HT-29 (cell line): ENCODE results near the gene NUDT21. TPM values are rescaled to one million over a fixed set of nuclear protein-coding genes. Genes with fewer than 3 reads are reported as not detected.
"Not testable (repeated sequence)": the region's sequence is repeated elsewhere in the genome, so short reads cannot be mapped to it uniquely, and the experiment has no call there.

Experiments used
- DNase-seq: peaks from one replicate; pipeline ENCODE4 v3.0.0-alpha.2; 2015; ENCODE audit warnings: low spot score
- total RNA-seq: library from RNA; depleted of rRNA; stranded (reverse); fragments of >200 nt; shearing (Covaris generic); gene quantifications from 2 replicates; pipeline ENCODE4 v1.2.3, GENCODE V29; 2014; rRNA removed

The NUDT21 gene
- total RNA-seq: 165 and 185 TPM in 2 replicates

DNA sequence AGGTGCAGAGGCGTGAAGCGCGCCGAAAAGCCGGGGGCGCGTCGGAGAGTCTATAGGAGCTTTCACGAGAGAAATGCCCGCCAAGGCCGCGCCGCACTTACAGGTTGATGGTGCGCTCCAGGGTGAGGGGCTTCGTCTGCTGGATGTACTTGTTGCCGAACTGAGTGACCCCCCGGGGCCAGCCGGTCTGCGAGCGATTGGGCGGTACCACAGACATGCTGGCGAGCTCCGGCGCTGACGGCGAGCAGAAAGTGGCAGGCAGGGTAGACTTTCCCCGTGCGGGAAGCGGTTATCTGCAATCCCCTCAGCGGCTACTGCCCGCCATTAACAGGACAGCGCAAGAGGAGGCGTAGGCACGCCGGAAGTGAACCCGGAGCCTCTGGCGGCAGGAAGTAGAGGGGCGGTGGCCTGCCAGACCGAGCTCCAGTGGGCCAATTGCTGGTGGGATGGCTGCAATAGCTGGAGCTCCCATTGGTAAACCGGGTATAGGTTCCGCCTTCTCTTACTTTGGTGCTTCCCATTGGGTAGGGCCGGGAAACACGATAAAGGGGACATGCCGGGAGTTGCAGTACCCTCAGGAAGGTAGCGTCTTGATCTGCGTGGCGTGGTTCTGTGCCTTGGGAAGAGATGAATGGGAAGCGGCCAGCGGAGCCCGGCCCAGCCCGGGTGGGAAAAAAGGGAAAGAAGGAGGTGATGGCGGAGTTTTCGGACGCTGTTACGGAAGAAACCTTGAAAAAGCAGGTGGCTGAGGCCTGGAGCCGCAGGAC is at the start of gene NUDT21, which contains the start of gene OGFOD1:
TSS of gene NUDT21 (minus strand) at position 347 of the 767 bp plus-strand sequence. CDS start at position 217, 130 bp downstream.
TSS of gene OGFOD1 (plus strand) at position 569 of the 767 bp plus-strand sequence. CDS start at position 628, 59 bp downstream.
- peak; percentile 95 for DNase-seq

DNA sequence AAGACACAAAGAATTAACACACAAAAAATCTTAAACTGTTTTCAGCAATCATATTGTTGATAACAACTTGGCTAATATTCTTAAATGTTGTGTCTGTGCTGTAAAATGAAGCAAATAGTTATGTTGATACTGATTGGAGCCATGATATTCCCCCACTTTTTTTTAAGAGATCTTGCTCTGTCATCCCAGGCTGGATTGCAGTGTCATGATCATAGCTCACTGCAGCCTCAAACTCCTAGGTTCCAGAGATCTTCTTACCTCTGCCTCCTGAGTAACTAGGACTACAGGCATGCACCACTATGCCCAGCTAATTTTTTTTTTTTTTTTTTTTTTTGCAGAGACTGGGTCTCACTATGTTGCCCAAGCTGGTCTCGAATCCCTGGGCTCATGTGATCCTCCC is 42.7 kb upstream of the NUDT21 start:
- DNase-seq: no peak

DNA sequence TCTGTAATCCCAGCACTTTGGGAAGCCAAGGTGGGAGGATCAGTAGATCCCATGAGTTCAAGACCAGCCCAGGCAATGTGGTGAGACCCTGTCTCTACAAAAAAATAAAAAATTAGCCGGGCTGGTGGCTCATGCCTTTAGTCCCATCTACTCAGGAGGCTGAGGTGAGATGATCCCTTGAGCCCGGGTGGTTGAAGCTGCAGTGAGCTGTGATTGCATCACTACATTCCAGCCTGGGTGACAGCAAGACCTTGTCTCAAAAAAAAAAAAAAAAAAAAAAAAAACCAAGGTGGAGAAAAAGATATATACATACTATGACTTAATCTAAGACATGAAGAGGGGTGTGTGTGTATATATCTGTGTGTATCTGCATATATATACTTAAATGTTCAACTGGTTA is 42.0 kb upstream of the NUDT21 start:
- no peak for DNase-seq

DNA sequence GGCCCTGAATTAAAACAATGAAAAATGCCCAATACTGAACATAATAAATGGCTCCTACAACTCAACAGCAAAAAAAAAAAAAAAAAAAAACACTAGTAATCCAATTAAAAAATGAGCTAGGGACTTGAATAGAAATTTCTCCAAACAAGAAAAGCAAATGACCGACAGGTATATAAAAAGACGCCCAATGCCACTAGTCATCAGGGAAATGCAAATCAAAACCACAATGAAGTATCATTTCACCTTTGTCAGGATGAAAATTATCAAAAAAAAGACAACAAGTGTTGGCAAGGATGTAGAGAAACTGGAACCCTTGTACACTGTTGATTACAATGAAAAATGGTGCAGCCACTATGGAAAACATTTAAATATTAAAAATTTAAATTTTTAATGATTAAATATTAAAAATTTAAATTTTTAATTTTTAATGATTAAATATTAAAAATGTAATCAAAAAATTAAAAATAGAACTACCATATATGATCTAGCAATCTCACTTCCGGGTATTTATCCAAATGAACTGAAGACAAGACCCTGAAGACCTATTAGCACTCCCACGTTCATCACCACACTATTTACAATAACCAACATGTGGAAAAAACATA is 40.6 kb upstream of the NUDT21 start:
- no peak for DNase-seq

GRCh38 chr16:56488868-56489267 is 37.7 kb upstream of the NUDT21 start:
- not testable (repeated sequence) for DNase-seq

DNA sequence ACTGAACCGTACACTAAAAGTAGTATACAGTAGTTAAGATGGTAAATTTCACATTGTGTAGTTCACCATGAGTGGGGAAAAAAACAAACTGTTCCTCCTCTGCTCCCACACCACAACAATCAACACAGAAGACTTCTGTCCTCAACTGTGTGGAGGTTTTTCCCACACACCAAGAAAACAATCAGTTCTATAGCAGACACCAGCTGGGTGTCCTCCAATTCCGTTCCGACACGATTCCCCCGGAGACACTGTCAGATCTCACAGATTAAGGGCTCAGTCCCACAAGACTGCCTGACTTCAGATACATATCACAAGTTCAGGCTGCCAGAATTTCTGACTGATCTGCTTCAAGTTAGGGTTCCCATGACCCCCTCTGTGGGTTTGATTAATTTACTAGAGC is 36.9 kb upstream of the NUDT21 start:
- no peak for DNase-seq

DNA sequence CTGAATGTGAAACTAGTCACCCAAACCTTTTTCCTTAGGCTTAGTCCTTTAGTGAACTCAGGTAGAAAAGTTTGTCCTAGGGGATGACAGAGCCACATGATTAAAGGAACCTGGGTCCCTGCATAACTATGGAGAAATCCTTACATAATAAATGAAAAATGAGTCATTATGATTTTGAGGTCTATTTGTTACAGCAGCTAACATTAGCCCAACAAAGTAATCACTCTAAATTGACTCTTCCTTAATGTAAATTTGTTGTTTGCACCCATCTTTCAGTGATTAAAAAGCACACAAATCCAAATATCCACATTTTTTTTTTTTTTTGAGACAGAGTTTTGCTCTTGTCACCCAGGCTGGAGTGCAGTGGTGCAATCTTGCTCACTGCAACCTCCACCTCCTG is 32.3 kb upstream of the NUDT21 start:
- no peak for DNase-seq

GRCh38 chr16:56482683-56483236 is 31.6 kb upstream of the NUDT21 start:
- no peak for DNase-seq

DNA sequence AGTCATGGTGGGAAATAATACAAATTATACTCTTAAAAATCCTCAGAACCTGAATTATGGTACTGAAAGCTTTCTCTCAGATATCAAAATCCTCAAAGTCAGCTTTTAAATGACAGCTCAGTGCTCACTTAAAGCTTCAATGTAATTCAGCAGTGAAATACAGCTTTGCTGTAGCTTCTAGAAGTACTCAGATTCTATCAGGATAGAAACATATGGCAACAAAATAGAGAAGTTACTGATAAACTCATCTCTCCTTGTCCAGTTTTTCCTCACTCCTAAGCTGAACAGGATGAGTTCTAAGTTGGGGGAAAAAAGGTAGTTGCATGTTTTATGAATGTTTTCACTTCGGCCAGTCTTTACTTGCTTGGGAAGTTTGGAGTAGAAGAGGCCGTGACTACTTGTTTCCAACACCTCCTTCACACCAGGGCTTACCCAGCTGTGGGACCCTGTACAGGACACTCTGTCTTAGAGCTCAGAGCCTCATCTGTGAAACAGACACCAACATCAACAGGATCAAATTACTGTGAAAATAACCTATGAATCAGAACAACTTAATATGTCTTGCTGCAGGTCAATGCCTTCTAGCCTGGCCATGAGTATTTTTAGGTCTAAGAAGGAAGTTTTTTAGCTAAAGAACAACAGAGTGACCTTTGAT is 30.5 kb upstream of the NUDT21 start:
- no peak for DNase-seq

- no peak for DNase-seq
Measured at GRCh38 chr16:56480776-56481467, 29.8 kb upstream of the NUDT21 start.

DNA sequence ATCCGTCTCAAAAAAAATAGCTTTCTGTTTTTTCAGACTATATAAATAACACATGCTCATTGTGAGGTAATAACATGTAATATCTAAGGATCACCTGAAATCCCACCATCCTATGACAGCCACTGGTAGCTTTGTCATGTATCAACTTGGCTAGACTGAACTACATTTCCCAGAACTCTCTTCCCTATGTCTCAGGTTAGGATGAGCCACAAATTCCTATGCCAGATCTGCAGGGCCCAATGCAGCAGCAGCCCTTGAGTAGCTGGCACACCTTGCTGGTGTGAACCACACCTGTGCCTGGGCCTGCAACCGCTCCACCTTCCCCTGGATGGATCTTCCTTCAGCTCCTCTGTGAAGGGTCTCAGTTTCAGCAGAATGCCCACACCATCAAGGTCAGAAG is 28.3 kb upstream of the NUDT21 start:
- no peak for DNase-seq

DNA sequence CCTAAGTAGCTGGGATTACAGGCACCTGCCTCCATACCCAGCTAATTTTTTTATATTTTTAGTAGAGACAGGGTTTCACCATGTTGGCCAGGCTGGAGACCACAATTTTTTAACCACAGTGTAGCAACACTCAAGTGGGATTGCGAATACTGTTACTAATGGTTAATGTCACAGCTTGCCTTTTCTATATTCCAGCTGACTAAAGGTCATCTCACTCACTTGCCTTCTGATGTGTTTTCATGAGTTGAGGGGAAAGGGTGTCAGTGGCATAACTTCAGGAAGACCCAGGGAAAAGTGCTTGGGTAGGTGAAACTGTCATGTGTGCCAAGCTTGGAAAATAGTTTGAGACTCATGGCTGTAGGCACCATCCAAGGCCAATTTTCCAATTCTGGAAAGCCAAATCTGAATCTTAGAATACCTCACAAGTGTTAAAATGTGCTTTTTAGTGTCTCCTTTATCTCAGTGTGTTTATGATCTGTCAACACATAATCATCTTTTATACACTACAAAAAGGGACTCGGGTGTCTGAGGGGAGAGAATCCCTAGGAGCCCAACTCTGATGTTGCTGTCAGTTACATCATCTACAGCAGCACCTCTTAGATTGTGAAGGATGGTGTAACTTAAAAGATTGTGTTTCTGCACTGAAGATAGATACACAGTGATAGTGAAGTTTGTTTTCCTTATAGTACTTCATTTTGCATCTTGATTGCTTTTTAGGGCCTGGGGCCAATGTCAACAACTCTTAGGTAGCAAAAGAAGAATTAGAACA is 27.3 kb upstream of the NUDT21 start:
- no peak for DNase-seq

DNA sequence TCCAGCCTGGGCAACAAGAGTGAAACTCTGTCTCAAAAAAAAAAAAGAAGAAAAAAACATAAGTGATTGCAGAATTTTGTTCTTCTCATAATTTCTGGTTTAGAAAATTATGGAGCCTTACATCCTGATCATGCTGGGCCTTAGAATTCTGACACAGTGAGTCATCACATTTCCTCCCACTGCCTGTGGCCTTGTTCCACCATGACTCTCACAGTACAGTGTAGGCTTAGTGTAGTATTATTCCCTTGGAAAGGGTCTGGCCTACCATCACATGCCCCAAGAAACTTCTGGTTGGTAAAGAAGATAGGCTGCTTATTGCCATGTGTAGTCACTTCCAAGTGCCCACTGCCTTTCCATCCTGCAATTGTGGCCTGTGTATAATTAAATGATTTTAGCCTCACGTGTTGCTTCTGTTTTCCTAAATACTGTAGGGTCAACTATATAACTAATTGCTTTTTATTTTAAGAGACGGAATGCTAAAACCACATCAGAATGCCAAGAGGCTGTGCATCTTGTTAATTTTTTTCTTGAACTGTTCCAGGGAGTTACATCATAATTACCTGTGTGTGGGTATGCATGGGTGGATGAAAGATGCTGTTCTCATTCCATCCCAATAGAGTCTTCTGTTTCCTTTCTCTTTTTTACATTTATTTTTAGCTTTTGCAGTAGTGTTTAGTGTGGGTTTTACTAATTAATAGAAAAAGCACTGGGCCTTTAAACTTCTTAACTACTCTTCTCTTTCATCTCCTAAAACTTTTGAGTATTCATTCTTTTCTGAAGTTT is 26.2 kb upstream of the NUDT21 start:
- no peak for DNase-seq

GRCh38 chr16:56475201-56475600 is 24.1 kb upstream of the NUDT21 start:
- no peak for DNase-seq

- no peak for DNase-seq
Measured at GRCh38 chr16:56470666-56471065, 19.5 kb upstream of the NUDT21 start.

- no peak for DNase-seq
Measured at GRCh38 chr16:56470232-56470631, 19.1 kb upstream of the NUDT21 start.

GRCh38 chr16:56469748-56470147 is 18.6 kb upstream of the NUDT21 start:
- no peak for DNase-seq

- no peak for DNase-seq
Measured at GRCh38 chr16:56468800-56469199, 17.7 kb upstream of the NUDT21 start.

- DNase-seq: no peak
Measured at GRCh38 chr16:56466344-56466743, 15.2 kb upstream of the NUDT21 start.

GRCh38 chr16:56463153-56463552 is 12.0 kb upstream of the NUDT21 start:
- DNase-seq: no peak
